ENCODE results near the gene HS3ST2. TPM values are rescaled to one million over a fixed set of nuclear protein-coding genes. Genes with fewer than 3 reads are reported as not detected.

Gene HS3ST2
- total RNA-seq, 2 donors from 2014 or later = 7.3 to 17.8 TPM

GRCh38 chr16:22797551-22797950, 16.4 kb upstream of the HS3ST2 start:
- no peaks in the 10 kb centered on the region for H3K27me3 ChIP-seq (replicated peaks; ENCODE audit: insufficient read depth)
- TF ChIP-seq CTCF (IDR thresholded peaks at IDR 0.05) = no peak
- no peak overlapping the region for H3K4me3 ChIP-seq
- no peak overlapping the region for H3K27ac ChIP-seq
- no peak for ATAC-seq (ENCODE audit: insufficient number of reproducible peaks, low FRiP score, low read depth)
- peaks cover 7% of the 10 kb centered on the region for H3K9me3 ChIP-seq
- DNase-seq (ENCODE audit: low spot score) = no peak
- H3K4me1 ChIP-seq (ENCODE audit: control insufficient read depth in 1 of 2, low read depth in 2 of 2) = no peaks in the 10 kb centered on the region
- no peaks in the 10 kb centered on the region for H3K36me3 ChIP-seq

GRCh38 chr16:22799113-22799512, 14.8 kb upstream of the HS3ST2 start:
- H3K27ac ChIP-seq = no peak overlapping the region
- no peak for TF ChIP-seq CTCF (IDR thresholded peaks at IDR 0.05)
- no peak overlapping the region for H3K4me3 ChIP-seq
- no peaks in the 10 kb centered on the region for H3K36me3 ChIP-seq
- DNase-seq (ENCODE audit: low spot score) (no peak), ATAC-seq (ENCODE audit: insufficient number of reproducible peaks, low FRiP score, low read depth) (no peak)
- H3K4me1 ChIP-seq (ENCODE audit: control insufficient read depth in 1 of 2, low read depth in 2 of 2) = no peaks in the 10 kb centered on the region
- no peaks in the 10 kb centered on the region for H3K27me3 ChIP-seq (replicated peaks; ENCODE audit: insufficient read depth)
- H3K9me3 ChIP-seq = peaks cover 7% of the 10 kb centered on the region

- no peak overlapping the region for H3K27ac ChIP-seq
- H3K27me3 ChIP-seq (replicated peaks; ENCODE audit: insufficient read depth) = no peaks in the 10 kb centered on the region
- no peaks in the 10 kb centered on the region for H3K36me3 ChIP-seq
- ATAC-seq (ENCODE audit: insufficient number of reproducible peaks, low FRiP score, low read depth) (no peak), DNase-seq (ENCODE audit: low spot score) (no peak)
- no peak overlapping the region for H3K4me3 ChIP-seq
- no peaks in the 10 kb centered on the region for H3K9me3 ChIP-seq
- peaks cover 1 to 2% of the 10 kb centered on the region in 2 donors for H3K4me1 ChIP-seq (ENCODE audit: control insufficient read depth in 1 of 2, low read depth in 2 of 2)
- no peak for TF ChIP-seq CTCF (IDR thresholded peaks at IDR 0.05)
Observed at GRCh38 chr16:22804893-22805292, 9.1 kb upstream of the HS3ST2 start.

- Histone ChIP-seq H3K4me1 (ENCODE audit: control insufficient read depth in 1 of 2, low read depth in 2 of 2) (peaks cover 4% of the 10 kb centered on the region in 2 donors), H3K36me3 (no peaks in the 10 kb centered on the region), H3K4me3 (no peak overlapping the region), H3K27me3 (replicated peaks; ENCODE audit: insufficient read depth) (no peaks in the 10 kb centered on the region), H3K9me3 (no peaks in the 10 kb centered on the region), H3K27ac (no peak overlapping the region)
- TF ChIP-seq CTCF (IDR thresholded peaks at IDR 0.05) = no peak
- ATAC-seq (ENCODE audit: insufficient number of reproducible peaks, low FRiP score, low read depth) (no peak), DNase-seq (ENCODE audit: low spot score) (no peak)
Observed at GRCh38 chr16:22805326-22805725, 8.6 kb upstream of the HS3ST2 start.

- Histone ChIP-seq H3K9me3 (no peaks in the 10 kb centered on the region), H3K36me3 (no peaks in the 10 kb centered on the region), H3K4me3 (no peak overlapping the region), H3K27me3 (replicated peaks; ENCODE audit: insufficient read depth) (no peaks in the 10 kb centered on the region), H3K4me1 (ENCODE audit: control insufficient read depth in 1 of 2, low read depth in 2 of 2) (peaks cover 4% of the 10 kb centered on the region in 2 donors), H3K27ac (no peak overlapping the region)
- TF ChIP-seq CTCF (IDR thresholded peaks at IDR 0.05) = no peak
- ATAC-seq (ENCODE audit: insufficient number of reproducible peaks, low FRiP score, low read depth) (no peak), DNase-seq (ENCODE audit: low spot score) (no peak)
Observed at GRCh38 chr16:22806811-22807210, 7.2 kb upstream of the HS3ST2 start.

Data from thoracic aorta (tissue), 2 donors.